ENCODE data around the gene NRCAM. TPM values are rescaled to one million over a fixed set of nuclear protein-coding genes. Genes with fewer than 3 reads are reported as not detected.

The NRCAM gene
- total RNA-seq, 1 donor from 2014 or later, result 39.0 TPM

GRCh38 chr7:108415821-108416536 is 40.3 kb downstream of the NRCAM start:
- no peak overlapping the region for H3K4me3 ChIP-seq (ENCODE audit: low read depth, low read length)
- no peak for DNase-seq (ENCODE audit: low read depth)
- H3K36me3 ChIP-seq (ENCODE audit: control insufficient read depth, insufficient read depth, low read length), result no peaks in the 10 kb centered on the region
- no peaks in the 10 kb centered on the region for H3K27me3 ChIP-seq (ENCODE audit: control insufficient read depth, insufficient read depth, low read length)
- TF ChIP-seq CTCF (IDR thresholded peaks at IDR 0.05; ENCODE audit: insufficient read depth, low read length, poor library complexity, severe bottlenecking), result no peak

- H3K4me3 ChIP-seq (ENCODE audit: low read depth, low read length), result no peak overlapping the region
- no peak for DNase-seq (ENCODE audit: low read depth)
- no peaks in the 10 kb centered on the region for H3K36me3 ChIP-seq (ENCODE audit: control insufficient read depth, insufficient read depth, low read length)
- no peak for TF ChIP-seq CTCF (IDR thresholded peaks at IDR 0.05; ENCODE audit: insufficient read depth, low read length, poor library complexity, severe bottlenecking)
- H3K27me3 ChIP-seq (ENCODE audit: control insufficient read depth, insufficient read depth, low read length), result no peaks in the 10 kb centered on the region
Measured at GRCh38 chr7:108415084-108415483, 41.2 kb downstream of the NRCAM start.

GRCh38 chr7:108413782-108414492 is 42.3 kb downstream of the NRCAM start:
- DNase-seq (ENCODE audit: low read depth), result no peak
- Histone ChIP-seq H3K27me3 (ENCODE audit: control insufficient read depth, insufficient read depth, low read length) (no peaks in the 10 kb centered on the region), H3K4me3 (ENCODE audit: low read depth, low read length) (no peak overlapping the region), H3K36me3 (ENCODE audit: control insufficient read depth, insufficient read depth, low read length) (no peaks in the 10 kb centered on the region)
- TF ChIP-seq CTCF (IDR thresholded peaks at IDR 0.05; ENCODE audit: insufficient read depth, low read length, poor library complexity, severe bottlenecking), result no peak

GRCh38 chr7:108413337-108413736 is 42.9 kb downstream of the NRCAM start:
- DNase-seq (ENCODE audit: low read depth), result no peak
- Histone ChIP-seq H3K36me3 (ENCODE audit: control insufficient read depth, insufficient read depth, low read length) (no peaks in the 10 kb centered on the region), H3K27me3 (ENCODE audit: control insufficient read depth, insufficient read depth, low read length) (no peaks in the 10 kb centered on the region), H3K4me3 (ENCODE audit: low read depth, low read length) (no peak overlapping the region)
- no peak for TF ChIP-seq CTCF (IDR thresholded peaks at IDR 0.05; ENCODE audit: insufficient read depth, low read length, poor library complexity, severe bottlenecking)

GRCh38 chr7:108409146-108409545 is 47.1 kb downstream of the NRCAM start:
- no peak for TF ChIP-seq CTCF (IDR thresholded peaks at IDR 0.05; ENCODE audit: insufficient read depth, low read length, poor library complexity, severe bottlenecking)
- Histone ChIP-seq H3K36me3 (ENCODE audit: control insufficient read depth, insufficient read depth, low read length) (no peaks in the 10 kb centered on the region), H3K4me3 (ENCODE audit: low read depth, low read length) (no peak overlapping the region), H3K27me3 (ENCODE audit: control insufficient read depth, insufficient read depth, low read length) (no peaks in the 10 kb centered on the region)
- no peak for DNase-seq (ENCODE audit: low read depth)

All from kidney epithelial cell (primary cell).